GM23338 (cell line): ENCODE results near the gene EEF1AKMT2. TPM values are rescaled to one million over a fixed set of nuclear protein-coding genes. Genes with fewer than 3 reads are reported as not detected.

ENCODE experiments used
- ATAC-seq: fragments of 200-7000 bp; cut with Tn5 transposase; 3 replicates; pipeline ENCODE4 v1.9.1; 2020
- DNase-seq: peaks from one replicate; pipeline ENCODE4 v3.0.0-alpha.2; 2015; ENCODE audit warnings: low spot score
- H2AFZ ChIP-seq: fragments of 200-600 bp; sonication (generic); 2 replicates; pipeline ENCODE4 v1.8.0; 2016; ENCODE audit warnings: antibody characterized with exemption, mild to moderate bottlenecking, moderate library complexity
- H3F3A ChIP-seq: fragments of 200-600 bp; sonication (generic); replicated peaks from 2 replicates; pipeline ENCODE4 v1.8.0; 2017; ENCODE audit warnings: antibody characterized with exemption, mixed run types, low read depth
- H3K27ac ChIP-seq: fragments of 200-600 bp; sonication (generic); 2 replicates; pipeline ENCODE4 v1.6.1; 2016; ENCODE audit warnings: low read depth
- H3K27me3 ChIP-seq: fragments of 200-600 bp; sonication (generic); 2 replicates; pipeline ENCODE4 v1.8.0; 2016; ENCODE audit warnings: mild to moderate bottlenecking, mixed run types, moderate library complexity; ENCODE audit not compliant: insufficient read depth
- H3K36me3 ChIP-seq: fragments of 200-600 bp; sonication (generic); 2 replicates; pipeline ENCODE4 v1.8.0; 2016; ENCODE audit warnings: mild to moderate bottlenecking; ENCODE audit not compliant: insufficient read depth
- H3K4me1 ChIP-seq: fragments of 200-600 bp; sonication (generic); 2 replicates; pipeline ENCODE4 v1.8.0; 2016; ENCODE audit warnings: mild to moderate bottlenecking, moderate library complexity; ENCODE audit not compliant: insufficient read depth
- H3K4me2 ChIP-seq: fragments of 200-600 bp; sonication (generic); 2 replicates; pipeline ENCODE4 v1.7.1; 2017; ENCODE audit warnings: mixed run types
- H3K4me3 ChIP-seq: fragments of 200-600 bp; sonication (generic); 2 replicates; pipeline ENCODE4 v1.6.1; 2016; ENCODE audit warnings: mixed run types
- H3K79me2 ChIP-seq: fragments of 200-600 bp; sonication (generic); replicated peaks from 2 replicates; pipeline ENCODE4 v1.8.0; 2017; ENCODE audit warnings: mild to moderate bottlenecking; ENCODE audit not compliant: insufficient read depth
- H3K9me2 ChIP-seq: fragments of 200-600 bp; sonication (generic); 2 replicates; pipeline ENCODE4 v1.8.0; 2017; ENCODE audit not compliant: insufficient read depth
- H4K20me1 ChIP-seq: fragments of 200-600 bp; sonication (generic); replicated peaks from 2 replicates; pipeline ENCODE4 v1.8.0; 2017; ENCODE audit warnings: mild to moderate bottlenecking; ENCODE audit not compliant: insufficient read depth
- H3K27ac Mint-ChIP-seq: 2 replicates; pipeline ENCODE4 v1.8.0; 2020; ENCODE audit warnings: inconsistent platforms, mild to moderate bottlenecking, moderate library complexity, mixed read lengths
- H3K27me3 Mint-ChIP-seq: 3 replicates; pipeline ENCODE4 v1.8.0; 2022; ENCODE audit warnings: low read depth, mild to moderate bottlenecking, moderate library complexity, mixed read lengths, inconsistent platforms; ENCODE audit not compliant: insufficient read depth, poor library complexity
- H3K36me3 Mint-ChIP-seq: 3 replicates; pipeline ENCODE4 v1.8.0; 2021; ENCODE audit warnings: low read depth, mild to moderate bottlenecking, inconsistent platforms, moderate library complexity, mixed read lengths
- H3K4me1 Mint-ChIP-seq: 3 replicates; pipeline ENCODE4 v1.8.0; 2020; ENCODE audit warnings: mild to moderate bottlenecking, inconsistent platforms, mixed read lengths
- H3K4me3 Mint-ChIP-seq: 3 replicates; pipeline ENCODE4 v1.8.0; 2021; ENCODE audit warnings: moderate library complexity, mild to moderate bottlenecking, inconsistent platforms, mixed read lengths
- H3K9me3 Mint-ChIP-seq: 3 replicates; pipeline ENCODE4 v1.8.0; 2020; ENCODE audit warnings: moderate library complexity, mild to moderate bottlenecking, inconsistent platforms, mixed read lengths
- CREB1 ChIP-seq: fragments of 250-450 bp; sonication (Bioruptor Pico); IDR thresholded peaks from 2 replicates; pipeline ENCODE4 v1.5.0; 2020; ENCODE audit warnings: low read depth, mild to moderate bottlenecking, moderate library complexity
- EZH2 ChIP-seq: fragments of 200-600 bp; sonication (generic); IDR thresholded peaks from one replicate; pipeline ENCODE4 v1.8.0; 2017; ENCODE audit warnings: antibody characterized with exemption, mild to moderate bottlenecking, low read depth; ENCODE audit not compliant: unreplicated experiment
- EZH2phosphoT487 ChIP-seq: fragments of 200-600 bp; sonication (generic); IDR thresholded peaks from one replicate; pipeline ENCODE4 v1.8.1; 2018; ENCODE audit warnings: antibody characterized with exemption; ENCODE audit not compliant: unreplicated experiment
- JUNB ChIP-seq: IDR thresholded peaks from one replicate; pipeline ENCODE4 v1.6.1; 2016; ENCODE audit warnings: antibody characterized with exemption; ENCODE audit not compliant: unreplicated experiment
- NANOG ChIP-seq: IDR thresholded peaks from 2 replicates; pipeline ENCODE4 v1.6.1; 2016; ENCODE audit warnings: antibody characterized with exemption, borderline replicate concordance
- POLR2AphosphoS5 ChIP-seq: IDR thresholded peaks from 2 replicates; pipeline ENCODE4 v1.6.1; 2016; ENCODE audit warnings: antibody characterized with exemption, low read depth
- STAT1 ChIP-seq: IDR thresholded peaks from one replicate; pipeline ENCODE4 v1.6.1; 2016; ENCODE audit warnings: antibody characterized with exemption; ENCODE audit not compliant: unreplicated experiment
- ZNF114 ChIP-seq: fragments of 250-450 bp; sonication (Bioruptor Pico); IDR thresholded peaks from 2 replicates; pipeline ENCODE4 v1.5.0; 2020; ENCODE audit warnings: mild to moderate bottlenecking, moderate library complexity
- ZNF331 ChIP-seq: fragments of 250-450 bp; sonication (Bioruptor Pico); IDR thresholded peaks from 2 replicates; pipeline ENCODE4 v1.5.0; 2020; ENCODE audit warnings: low read depth, mild to moderate bottlenecking, moderate library complexity
- polyA plus RNA-seq: library from polyadenylated mRNA; unstranded; fragments of >200 nt; fragmentation: Nextera tagmentation; extraction: Ambion mirVana; gene quantifications from 2 replicates; pipeline ENCODE4 v1.2.1, GENCODE V29; 2016
- total RNA-seq: library from RNA; depleted of rRNA; stranded (reverse); fragments of >200 nt; shearing (Covaris generic); gene quantifications from 2 replicates; pipeline ENCODE4 v1.2.3, GENCODE V29; 2014
- TF ChIP-seq, protein P1 (sequence below): fragments of 250-450 bp; sonication (Bioruptor Pico); IDR thresholded peaks from 2 replicates; pipeline ENCODE4 v1.5.0; 2020; ENCODE audit warnings: mild to moderate bottlenecking, moderate library complexity
- TF ChIP-seq, protein P2 (sequence below), 2 experiments: fragments of 200-600 bp in 1 of 2; sonication (generic) in 1 of 2; conservative IDR thresholded peaks; 2 replicates each; pipeline versions ENCODE4 v1.5.1 to v1.6.1; 2016 to 2017; ENCODE audit warnings: antibody characterized with exemption in 2 of 2, low read depth in 2 of 2, mild to moderate bottlenecking in 2 of 2, moderate library complexity in 1 of 2
- TF ChIP-seq, protein P3 (sequence below): IDR thresholded peaks from 2 replicates; pipeline ENCODE4 v1.6.1; 2016; ENCODE audit warnings: antibody characterized with exemption
- TF ChIP-seq, protein P4 (sequence below): IDR thresholded peaks from one replicate; pipeline ENCODE4 v1.6.1; 2018; ENCODE audit warnings: antibody characterized with exemption; ENCODE audit not compliant: unreplicated experiment

EEF1AKMT2 gene
- total and polyA plus RNA-seq, 2 experiments from 2014 or later: 35.0 to 38.0 TPM

DNA sequence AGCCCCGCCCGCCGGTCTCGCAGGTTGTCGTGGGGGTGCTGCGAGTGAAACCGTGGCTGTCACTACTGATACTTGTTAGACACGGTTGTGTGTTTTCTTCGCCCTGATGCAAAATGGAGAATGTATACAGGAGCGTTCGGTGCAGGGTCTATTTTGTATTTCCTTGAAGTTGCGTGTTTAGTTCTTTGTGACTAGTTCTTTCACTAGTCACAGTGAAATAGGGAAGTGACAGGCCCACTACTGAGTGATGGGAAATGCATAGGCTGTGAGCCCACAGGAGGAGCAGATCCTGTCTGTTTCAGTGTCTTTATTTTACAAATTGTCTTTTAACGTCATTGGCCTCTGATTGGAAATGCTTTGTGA lies 10.6 kb upstream of the EEF1AKMT2 start:
- H3K27ac ChIP-seq: 0 out of 2 replicates have a peak overlapping the region, but pooled peaks have one; percentile 74
- Mint-ChIP-seq H3K27ac (peak overlapping the region; percentile 84), H3K4me1 (peaks cover 28% of the 10 kb centered on the region), H3K36me3 (no peaks in the 10 kb centered on the region), H3K9me3 (no peaks in the 10 kb centered on the region), H3K4me3 (peak overlapping the region; percentile 95), H3K27me3 (peaks cover 7% of the 10 kb centered on the region)
- peaks cover 41% of the 10 kb centered on the region for H3K79me2 ChIP-seq
- peaks cover 7% of the 10 kb centered on the region; the same call in 1 of the 2 replicates for H3F3A ChIP-seq
- peak overlapping the region; percentile 98 for H3K4me3 ChIP-seq
- no peaks in the 10 kb centered on the region for H3K9me2 ChIP-seq
- no peaks in the 10 kb centered on the region for H4K20me1 ChIP-seq
- H3K27me3 ChIP-seq: no peaks in the 10 kb centered on the region
- peak overlapping the region; percentile 95 for H3K4me2 ChIP-seq
- ATAC-seq: no peak
- H3K4me1 ChIP-seq: peaks cover 21% of the 10 kb centered on the region
- DNase-seq: no peak
- H2AFZ ChIP-seq: no peak overlapping the region
- TF ChIP-seq CREB1 (CRISPR knock-in tag): no peak
- TF ChIP-seq POLR2AphosphoS5: no peak
- no peak for TF ChIP-seq EZH2phosphoT487
- no peak for TF ChIP-seq ZNF114
- TF ChIP-seq JUNB: no peak
- TF ChIP-seq, protein P1, sequence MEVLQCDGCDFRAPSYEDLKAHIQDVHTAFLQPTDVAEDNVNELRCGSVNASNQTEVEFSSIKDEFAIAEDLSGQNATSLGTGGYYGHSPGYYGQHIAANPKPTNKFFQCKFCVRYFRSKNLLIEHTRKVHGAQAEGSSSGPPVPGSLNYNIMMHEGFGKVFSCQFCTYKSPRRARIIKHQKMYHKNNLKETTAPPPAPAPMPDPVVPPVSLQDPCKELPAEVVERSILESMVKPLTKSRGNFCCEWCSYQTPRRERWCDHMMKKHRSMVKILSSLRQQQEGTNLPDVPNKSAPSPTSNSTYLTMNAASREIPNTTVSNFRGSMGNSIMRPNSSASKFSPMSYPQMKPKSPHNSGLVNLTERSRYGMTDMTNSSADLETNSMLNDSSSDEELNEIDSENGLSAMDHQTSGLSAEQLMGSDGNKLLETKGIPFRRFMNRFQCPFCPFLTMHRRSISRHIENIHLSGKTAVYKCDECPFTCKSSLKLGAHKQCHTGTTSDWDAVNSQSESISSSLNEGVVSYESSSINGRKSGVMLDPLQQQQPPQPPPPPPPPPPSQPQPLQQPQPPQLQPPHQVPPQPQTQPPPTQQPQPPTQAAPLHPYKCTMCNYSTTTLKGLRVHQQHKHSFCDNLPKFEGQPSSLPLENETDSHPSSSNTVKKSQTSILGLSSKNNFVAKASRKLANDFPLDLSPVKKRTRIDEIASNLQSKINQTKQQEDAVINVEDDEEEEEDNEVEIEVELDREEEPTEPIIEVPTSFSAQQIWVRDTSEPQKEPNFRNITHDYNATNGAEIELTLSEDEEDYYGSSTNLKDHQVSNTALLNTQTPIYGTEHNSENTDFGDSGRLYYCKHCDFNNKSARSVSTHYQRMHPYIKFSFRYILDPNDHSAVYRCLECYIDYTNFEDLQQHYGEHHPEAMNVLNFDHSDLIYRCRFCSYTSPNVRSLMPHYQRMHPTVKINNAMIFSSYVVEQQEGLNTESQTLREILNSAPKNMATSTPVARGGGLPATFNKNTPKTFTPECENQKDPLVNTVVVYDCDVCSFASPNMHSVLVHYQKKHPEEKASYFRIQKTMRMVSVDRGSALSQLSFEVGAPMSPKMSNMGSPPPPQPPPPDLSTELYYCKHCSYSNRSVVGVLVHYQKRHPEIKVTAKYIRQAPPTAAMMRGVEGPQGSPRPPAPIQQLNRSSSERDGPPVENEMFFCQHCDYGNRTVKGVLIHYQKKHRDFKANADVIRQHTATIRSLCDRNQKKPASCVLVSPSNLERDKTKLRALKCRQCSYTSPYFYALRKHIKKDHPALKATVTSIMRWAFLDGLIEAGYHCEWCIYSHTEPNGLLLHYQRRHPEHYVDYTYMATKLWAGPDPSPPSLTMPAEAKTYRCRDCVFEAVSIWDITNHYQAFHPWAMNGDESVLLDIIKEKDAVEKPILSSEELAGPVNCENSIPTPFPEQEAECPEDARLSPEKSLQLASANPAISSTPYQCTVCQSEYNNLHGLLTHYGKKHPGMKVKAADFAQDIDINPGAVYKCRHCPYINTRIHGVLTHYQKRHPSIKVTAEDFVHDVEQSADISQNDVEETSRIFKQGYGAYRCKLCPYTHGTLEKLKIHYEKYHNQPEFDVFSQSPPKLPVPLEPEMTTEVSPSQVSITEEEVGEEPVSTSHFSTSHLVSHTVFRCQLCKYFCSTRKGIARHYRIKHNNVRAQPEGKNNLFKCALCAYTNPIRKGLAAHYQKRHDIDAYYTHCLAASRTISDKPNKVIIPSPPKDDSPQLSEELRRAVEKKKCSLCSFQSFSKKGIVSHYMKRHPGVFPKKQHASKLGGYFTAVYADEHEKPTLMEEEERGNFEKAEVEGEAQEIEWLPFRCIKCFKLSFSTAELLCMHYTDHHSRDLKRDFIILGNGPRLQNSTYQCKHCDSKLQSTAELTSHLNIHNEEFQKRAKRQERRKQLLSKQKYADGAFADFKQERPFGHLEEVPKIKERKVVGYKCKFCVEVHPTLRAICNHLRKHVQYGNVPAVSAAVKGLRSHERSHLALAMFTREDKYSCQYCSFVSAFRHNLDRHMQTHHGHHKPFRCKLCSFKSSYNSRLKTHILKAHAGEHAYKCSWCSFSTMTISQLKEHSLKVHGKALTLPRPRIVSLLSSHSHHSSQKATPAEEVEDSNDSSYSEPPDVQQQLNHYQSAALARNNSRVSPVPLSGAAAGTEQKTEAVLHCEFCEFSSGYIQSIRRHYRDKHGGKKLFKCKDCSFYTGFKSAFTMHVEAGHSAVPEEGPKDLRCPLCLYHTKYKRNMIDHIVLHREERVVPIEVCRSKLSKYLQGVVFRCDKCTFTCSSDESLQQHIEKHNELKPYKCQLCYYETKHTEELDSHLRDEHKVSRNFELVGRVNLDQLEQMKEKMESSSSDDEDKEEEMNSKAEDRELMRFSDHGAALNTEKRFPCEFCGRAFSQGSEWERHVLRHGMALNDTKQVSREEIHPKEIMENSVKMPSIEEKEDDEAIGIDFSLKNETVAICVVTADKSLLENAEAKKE (CRISPR knock-in tag): no peak
- TF ChIP-seq ZNF331 (CRISPR knock-in tag): no peak
- TF ChIP-seq, protein P2, sequence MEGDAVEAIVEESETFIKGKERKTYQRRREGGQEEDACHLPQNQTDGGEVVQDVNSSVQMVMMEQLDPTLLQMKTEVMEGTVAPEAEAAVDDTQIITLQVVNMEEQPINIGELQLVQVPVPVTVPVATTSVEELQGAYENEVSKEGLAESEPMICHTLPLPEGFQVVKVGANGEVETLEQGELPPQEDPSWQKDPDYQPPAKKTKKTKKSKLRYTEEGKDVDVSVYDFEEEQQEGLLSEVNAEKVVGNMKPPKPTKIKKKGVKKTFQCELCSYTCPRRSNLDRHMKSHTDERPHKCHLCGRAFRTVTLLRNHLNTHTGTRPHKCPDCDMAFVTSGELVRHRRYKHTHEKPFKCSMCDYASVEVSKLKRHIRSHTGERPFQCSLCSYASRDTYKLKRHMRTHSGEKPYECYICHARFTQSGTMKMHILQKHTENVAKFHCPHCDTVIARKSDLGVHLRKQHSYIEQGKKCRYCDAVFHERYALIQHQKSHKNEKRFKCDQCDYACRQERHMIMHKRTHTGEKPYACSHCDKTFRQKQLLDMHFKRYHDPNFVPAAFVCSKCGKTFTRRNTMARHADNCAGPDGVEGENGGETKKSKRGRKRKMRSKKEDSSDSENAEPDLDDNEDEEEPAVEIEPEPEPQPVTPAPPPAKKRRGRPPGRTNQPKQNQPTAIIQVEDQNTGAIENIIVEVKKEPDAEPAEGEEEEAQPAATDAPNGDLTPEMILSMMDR (conservative IDR thresholded peaks at IDR 0.05; ENCODE audit: low read depth in 2 of 2): no peak
- TF ChIP-seq, protein P3, sequence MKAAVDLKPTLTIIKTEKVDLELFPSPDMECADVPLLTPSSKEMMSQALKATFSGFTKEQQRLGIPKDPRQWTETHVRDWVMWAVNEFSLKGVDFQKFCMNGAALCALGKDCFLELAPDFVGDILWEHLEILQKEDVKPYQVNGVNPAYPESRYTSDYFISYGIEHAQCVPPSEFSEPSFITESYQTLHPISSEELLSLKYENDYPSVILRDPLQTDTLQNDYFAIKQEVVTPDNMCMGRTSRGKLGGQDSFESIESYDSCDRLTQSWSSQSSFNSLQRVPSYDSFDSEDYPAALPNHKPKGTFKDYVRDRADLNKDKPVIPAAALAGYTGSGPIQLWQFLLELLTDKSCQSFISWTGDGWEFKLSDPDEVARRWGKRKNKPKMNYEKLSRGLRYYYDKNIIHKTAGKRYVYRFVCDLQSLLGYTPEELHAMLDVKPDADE: no peak
- no peak for TF ChIP-seq EZH2
- no peak for TF ChIP-seq NANOG
- TF ChIP-seq, protein P4, sequence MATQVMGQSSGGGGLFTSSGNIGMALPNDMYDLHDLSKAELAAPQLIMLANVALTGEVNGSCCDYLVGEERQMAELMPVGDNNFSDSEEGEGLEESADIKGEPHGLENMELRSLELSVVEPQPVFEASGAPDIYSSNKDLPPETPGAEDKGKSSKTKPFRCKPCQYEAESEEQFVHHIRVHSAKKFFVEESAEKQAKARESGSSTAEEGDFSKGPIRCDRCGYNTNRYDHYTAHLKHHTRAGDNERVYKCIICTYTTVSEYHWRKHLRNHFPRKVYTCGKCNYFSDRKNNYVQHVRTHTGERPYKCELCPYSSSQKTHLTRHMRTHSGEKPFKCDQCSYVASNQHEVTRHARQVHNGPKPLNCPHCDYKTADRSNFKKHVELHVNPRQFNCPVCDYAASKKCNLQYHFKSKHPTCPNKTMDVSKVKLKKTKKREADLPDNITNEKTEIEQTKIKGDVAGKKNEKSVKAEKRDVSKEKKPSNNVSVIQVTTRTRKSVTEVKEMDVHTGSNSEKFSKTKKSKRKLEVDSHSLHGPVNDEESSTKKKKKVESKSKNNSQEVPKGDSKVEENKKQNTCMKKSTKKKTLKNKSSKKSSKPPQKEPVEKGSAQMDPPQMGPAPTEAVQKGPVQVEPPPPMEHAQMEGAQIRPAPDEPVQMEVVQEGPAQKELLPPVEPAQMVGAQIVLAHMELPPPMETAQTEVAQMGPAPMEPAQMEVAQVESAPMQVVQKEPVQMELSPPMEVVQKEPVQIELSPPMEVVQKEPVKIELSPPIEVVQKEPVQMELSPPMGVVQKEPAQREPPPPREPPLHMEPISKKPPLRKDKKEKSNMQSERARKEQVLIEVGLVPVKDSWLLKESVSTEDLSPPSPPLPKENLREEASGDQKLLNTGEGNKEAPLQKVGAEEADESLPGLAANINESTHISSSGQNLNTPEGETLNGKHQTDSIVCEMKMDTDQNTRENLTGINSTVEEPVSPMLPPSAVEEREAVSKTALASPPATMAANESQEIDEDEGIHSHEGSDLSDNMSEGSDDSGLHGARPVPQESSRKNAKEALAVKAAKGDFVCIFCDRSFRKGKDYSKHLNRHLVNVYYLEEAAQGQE: no peak
- no peak for TF ChIP-seq STAT1
- peaks cover under 1% of the 10 kb centered on the region; the same call in 1 of the 2 replicates for H3K36me3 ChIP-seq
